SKM-1 treated with dmso at 0.1 percent for 144 hours (cell line): Measurements from ENCODE around the gene TIMM50.
"Not testable (repeated sequence)": the region's sequence is repeated elsewhere in the genome, so short reads cannot be mapped to it uniquely, and the experiment has no call there.

ENCODE experiments used
- DNase-seq: peaks from one replicate; lab custom pipeline; 2025; ENCODE audit not compliant: unreplicated experiment; lab: John Stamatoyannopoulos, UW

The TIMM50 gene

GRCh38 chr19:39480337-39481228 is at the start of gene TIMM50:
Gene TIMM50 (plus strand): TSS chr19:39480838. CDS start chr19:39480854, 16 bp downstream.
- DNase-seq, result peak; percentile 87

GRCh38 chr19:39432677-39433025 is 48.0 kb upstream of the TIMM50 start:
- no peak for DNase-seq

GRCh38 chr19:39433480-39434079 is 47.1 kb upstream of the TIMM50 start:
- DNase-seq, result no peak

- DNase-seq, result no peak
Measured at GRCh38 chr19:39434123-39435076, 46.2 kb upstream of the TIMM50 start.

- peak; percentile 98 for DNase-seq
Measured at GRCh38 chr19:39435499-39436349, 44.9 kb upstream of the TIMM50 start, which contains the start of gene RPS16. Gene RPS16 (minus strand): TSS chr19:39435949. CDS start chr19:39435895, 54 bp downstream.

GRCh38 chr19:39436350-39436716 is 44.3 kb upstream of the TIMM50 start:
- DNase-seq, result no peak

GRCh38 chr19:39438270-39438934 is 42.2 kb upstream of the TIMM50 start:
- DNase-seq, result no peak

- DNase-seq, result no peak
Measured at GRCh38 chr19:39444598-39445195, 35.9 kb upstream of the TIMM50 start.

GRCh38 chr19:39445196-39446111 is 35.2 kb upstream of the TIMM50 start, which contains the start of gene SUPT5H:
Gene SUPT5H (plus strand): TSS chr19:39445582. CDS start chr19:39445891, 309 bp downstream.
- peak; percentile 94 for DNase-seq

- DNase-seq, result no peak
Measured at GRCh38 chr19:39446365-39447084, 34.1 kb upstream of the TIMM50 start.

GRCh38 chr19:39448271-39448670 is 32.4 kb upstream of the TIMM50 start:
- no peak for DNase-seq

- DNase-seq, result no peak
Measured at GRCh38 chr19:39449116-39449797, 31.4 kb upstream of the TIMM50 start.

- DNase-seq, result not testable (repeated sequence)
Measured at GRCh38 chr19:39451257-39451656, 29.4 kb upstream of the TIMM50 start.

- DNase-seq, result no peak
Measured at GRCh38 chr19:39463403-39463802, 17.2 kb upstream of the TIMM50 start.

- DNase-seq, result no peak
Measured at GRCh38 chr19:39465956-39466747, 14.5 kb upstream of the TIMM50 start.

- DNase-seq, result no peak
Measured at GRCh38 chr19:39467941-39468340, 12.7 kb upstream of the TIMM50 start.
